ENCODE measurements around the gene NECAB3.

DNA sequence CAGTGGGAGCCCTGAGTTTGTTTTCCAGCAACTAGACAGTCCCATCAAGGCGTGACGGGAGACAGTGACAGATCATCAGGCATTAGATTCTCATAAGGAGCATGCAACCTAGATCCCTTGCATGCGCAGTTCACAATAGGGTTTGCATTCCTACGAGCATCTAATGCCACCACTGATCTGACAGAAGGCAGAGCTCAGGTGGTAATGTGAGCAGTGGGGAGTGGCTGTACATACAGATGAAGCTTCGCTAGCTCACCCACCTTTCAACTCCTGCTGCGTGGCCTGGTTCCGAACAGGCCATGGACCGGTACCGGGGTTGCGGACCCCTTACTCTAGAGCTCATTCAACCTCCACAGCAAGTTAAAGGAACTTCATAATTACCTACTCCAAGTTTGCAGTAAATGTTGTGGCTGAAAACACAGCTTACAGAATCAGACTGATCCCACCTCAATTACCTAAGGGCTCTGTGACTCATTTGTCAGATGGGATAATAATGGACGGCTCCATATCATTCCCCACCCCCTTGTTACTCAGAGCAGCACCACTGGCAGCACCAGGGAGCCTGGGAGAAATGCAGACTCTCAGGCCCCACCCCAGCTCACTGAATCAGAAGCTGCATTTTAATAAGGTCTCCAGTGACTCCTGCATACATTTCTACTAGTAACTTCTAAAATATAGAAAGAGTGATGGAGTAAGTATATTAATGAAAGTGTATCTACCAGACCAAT lies 30.1 kb upstream of the NECAB3 start:
- TF ChIP-seq, protein P1, sequence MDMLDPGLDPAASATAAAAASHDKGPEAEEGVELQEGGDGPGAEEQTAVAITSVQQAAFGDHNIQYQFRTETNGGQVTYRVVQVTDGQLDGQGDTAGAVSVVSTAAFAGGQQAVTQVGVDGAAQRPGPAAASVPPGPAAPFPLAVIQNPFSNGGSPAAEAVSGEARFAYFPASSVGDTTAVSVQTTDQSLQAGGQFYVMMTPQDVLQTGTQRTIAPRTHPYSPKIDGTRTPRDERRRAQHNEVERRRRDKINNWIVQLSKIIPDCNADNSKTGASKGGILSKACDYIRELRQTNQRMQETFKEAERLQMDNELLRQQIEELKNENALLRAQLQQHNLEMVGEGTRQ (IDR thresholded peaks at IDR 0.05; ENCODE audit: low read depth, low read length): no peak
- TF ChIP-seq, protein P2, sequence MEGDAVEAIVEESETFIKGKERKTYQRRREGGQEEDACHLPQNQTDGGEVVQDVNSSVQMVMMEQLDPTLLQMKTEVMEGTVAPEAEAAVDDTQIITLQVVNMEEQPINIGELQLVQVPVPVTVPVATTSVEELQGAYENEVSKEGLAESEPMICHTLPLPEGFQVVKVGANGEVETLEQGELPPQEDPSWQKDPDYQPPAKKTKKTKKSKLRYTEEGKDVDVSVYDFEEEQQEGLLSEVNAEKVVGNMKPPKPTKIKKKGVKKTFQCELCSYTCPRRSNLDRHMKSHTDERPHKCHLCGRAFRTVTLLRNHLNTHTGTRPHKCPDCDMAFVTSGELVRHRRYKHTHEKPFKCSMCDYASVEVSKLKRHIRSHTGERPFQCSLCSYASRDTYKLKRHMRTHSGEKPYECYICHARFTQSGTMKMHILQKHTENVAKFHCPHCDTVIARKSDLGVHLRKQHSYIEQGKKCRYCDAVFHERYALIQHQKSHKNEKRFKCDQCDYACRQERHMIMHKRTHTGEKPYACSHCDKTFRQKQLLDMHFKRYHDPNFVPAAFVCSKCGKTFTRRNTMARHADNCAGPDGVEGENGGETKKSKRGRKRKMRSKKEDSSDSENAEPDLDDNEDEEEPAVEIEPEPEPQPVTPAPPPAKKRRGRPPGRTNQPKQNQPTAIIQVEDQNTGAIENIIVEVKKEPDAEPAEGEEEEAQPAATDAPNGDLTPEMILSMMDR (conservative IDR thresholded peaks at IDR 0.05; ENCODE audit: low read depth, low read length): no peak
- TF ChIP-seq CEBPB (IDR thresholded peaks at IDR 0.05; ENCODE audit: low read depth, low read length) (no peak), RCOR1 (IDR thresholded peaks at IDR 0.05; ENCODE audit: insufficient replicate concordance, low read length) (no peak), FOS (IDR thresholded peaks at IDR 0.05; ENCODE audit: low read depth, low read length) (no peak), POLR2A (IDR thresholded peaks at IDR 0.05; ENCODE audit: low read depth, low read length) (no peak)
- TF ChIP-seq, protein P3, sequence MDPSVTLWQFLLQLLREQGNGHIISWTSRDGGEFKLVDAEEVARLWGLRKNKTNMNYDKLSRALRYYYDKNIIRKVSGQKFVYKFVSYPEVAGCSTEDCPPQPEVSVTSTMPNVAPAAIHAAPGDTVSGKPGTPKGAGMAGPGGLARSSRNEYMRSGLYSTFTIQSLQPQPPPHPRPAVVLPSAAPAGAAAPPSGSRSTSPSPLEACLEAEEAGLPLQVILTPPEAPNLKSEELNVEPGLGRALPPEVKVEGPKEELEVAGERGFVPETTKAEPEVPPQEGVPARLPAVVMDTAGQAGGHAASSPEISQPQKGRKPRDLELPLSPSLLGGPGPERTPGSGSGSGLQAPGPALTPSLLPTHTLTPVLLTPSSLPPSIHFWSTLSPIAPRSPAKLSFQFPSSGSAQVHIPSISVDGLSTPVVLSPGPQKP (IDR thresholded peaks at IDR 0.05; ENCODE audit: borderline replicate concordance, low read depth, low read length): no peak

Measured in IMR-90 (cell line).